ENCODE data around the gene B4GALT5.
"Not testable (repeated sequence)": the region's sequence is repeated elsewhere in the genome, so short reads cannot be mapped to it uniquely, and the experiment has no call there.

Gene B4GALT5

GRCh38 chr20:49713753-49714712 lies at the start of gene B4GALT5:
TSS of gene B4GALT5 (minus strand) at chr20:49713878. CDS start at chr20:49713690, 188 bp downstream.
- no peak for DNase-seq

GRCh38 chr20:49762940-49763766 lies 49.5 kb upstream of the B4GALT5 start:
- DNase-seq: no peak

- not testable (repeated sequence) for DNase-seq
These were observed 48.2 kb upstream of the B4GALT5 start for GRCh38 chr20:49761888-49762287.

- DNase-seq: no peak
These were observed 45.7 kb upstream of the B4GALT5 start for GRCh38 chr20:49759266-49759950.

GRCh38 chr20:49758781-49759180 lies 45.1 kb upstream of the B4GALT5 start:
- DNase-seq: no peak

- DNase-seq: no peak
These were observed 43.9 kb upstream of the B4GALT5 start for GRCh38 chr20:49757597-49757996.

- DNase-seq: no peak
These were observed 42.6 kb upstream of the B4GALT5 start for GRCh38 chr20:49756241-49756640.

- no peak for DNase-seq
These were observed 40.9 kb upstream of the B4GALT5 start for GRCh38 chr20:49754596-49754995.

- DNase-seq: no peak
These were observed 39.5 kb upstream of the B4GALT5 start for GRCh38 chr20:49753133-49753532.

- no peak for DNase-seq
These were observed 38.7 kb upstream of the B4GALT5 start for GRCh38 chr20:49752201-49752903.

GRCh38 chr20:49751397-49751736 lies 37.7 kb upstream of the B4GALT5 start:
- DNase-seq: no peak

GRCh38 chr20:49750611-49751396 lies 37.1 kb upstream of the B4GALT5 start:
- no peak for DNase-seq

GRCh38 chr20:49749625-49750024 lies 35.9 kb upstream of the B4GALT5 start:
- DNase-seq: no peak

GRCh38 chr20:49748525-49748838 lies 34.8 kb upstream of the B4GALT5 start:
- no peak for DNase-seq

GRCh38 chr20:49747707-49748524 lies 34.2 kb upstream of the B4GALT5 start:
- DNase-seq: no peak

- DNase-seq: no peak
These were observed 29.3 kb upstream of the B4GALT5 start for GRCh38 chr20:49742948-49743347.

GRCh38 chr20:49741977-49742376 lies 28.3 kb upstream of the B4GALT5 start:
- DNase-seq: no peak

- no peak for DNase-seq
These were observed 27.1 kb upstream of the B4GALT5 start for GRCh38 chr20:49740807-49741206.

GRCh38 chr20:49739042-49739441 lies 25.4 kb upstream of the B4GALT5 start:
- DNase-seq: no peak

GRCh38 chr20:49737260-49737659 lies 23.6 kb upstream of the B4GALT5 start:
- no peak for DNase-seq

GRCh38 chr20:49729780-49730179 lies 16.1 kb upstream of the B4GALT5 start:
- DNase-seq: no peak

Data from GOT3 (cell line).